NCI-H2029 treated with DMSO at 0.1 percent for 48 hours (cell line): ENCODE data around the gene KRT74.

ENCODE experiments used
- DNase-seq: peaks from one replicate; lab custom pipeline; 2025; lab: John Stamatoyannopoulos, UW

Gene KRT74

DNA sequence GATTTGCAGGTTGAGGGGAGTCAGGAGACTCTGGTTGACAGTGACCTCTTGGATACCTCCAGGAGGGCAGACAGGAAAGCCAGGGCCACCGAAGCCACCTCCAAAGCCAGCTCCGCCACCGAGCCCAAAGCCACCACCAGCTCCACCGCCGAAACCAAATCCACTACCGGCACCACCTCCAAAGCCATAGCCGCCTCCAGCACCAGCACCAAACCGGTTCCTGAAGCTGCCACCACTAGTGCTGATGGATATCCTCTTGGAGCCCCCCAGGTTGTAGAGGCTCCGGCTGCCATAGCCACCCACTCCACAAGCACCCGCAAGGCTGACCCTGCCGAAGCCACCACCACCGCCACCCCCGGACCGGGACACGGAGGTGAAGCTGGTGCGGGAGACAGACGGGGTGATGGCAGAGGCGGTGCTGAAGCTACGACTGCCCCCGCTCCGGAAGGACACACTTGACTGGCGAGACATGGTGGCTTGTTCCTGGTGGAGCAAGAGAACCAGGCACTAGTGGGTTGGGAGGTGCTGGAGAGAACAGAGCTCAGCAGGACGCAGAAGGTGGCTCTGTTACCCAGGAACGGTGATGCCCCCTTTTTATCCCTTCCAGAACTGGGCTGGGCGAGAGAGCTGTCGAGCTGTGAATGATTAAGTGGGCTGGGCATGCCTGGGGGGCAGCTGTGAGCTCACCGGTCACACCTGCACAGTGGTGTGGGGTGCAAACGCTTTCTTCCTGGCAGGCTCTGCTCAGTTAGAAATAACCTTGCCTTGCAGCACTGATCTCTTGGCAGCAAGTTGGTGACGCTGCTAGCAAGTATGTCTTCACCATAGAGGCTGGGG is 53.6 kb downstream of the KRT74 start, which contains the start of gene KRT5:
Gene KRT5, minus strand, starts transcription at position 569 of the 837 bp plus-strand sequence. Its CDS starts 98 bp downstream, at position 471.
- DNase-seq, result no peak

GRCh38 chr12:52519387-52519703 is 54.3 kb downstream of the KRT74 start:
- no peak for DNase-seq

- no peak for DNase-seq
These were observed 54.9 kb downstream of the KRT74 start for GRCh38 chr12:52518574-52519386.

- DNase-seq, result no peak
These were observed 55.8 kb downstream of the KRT74 start for GRCh38 chr12:52517888-52518287.

DNA sequence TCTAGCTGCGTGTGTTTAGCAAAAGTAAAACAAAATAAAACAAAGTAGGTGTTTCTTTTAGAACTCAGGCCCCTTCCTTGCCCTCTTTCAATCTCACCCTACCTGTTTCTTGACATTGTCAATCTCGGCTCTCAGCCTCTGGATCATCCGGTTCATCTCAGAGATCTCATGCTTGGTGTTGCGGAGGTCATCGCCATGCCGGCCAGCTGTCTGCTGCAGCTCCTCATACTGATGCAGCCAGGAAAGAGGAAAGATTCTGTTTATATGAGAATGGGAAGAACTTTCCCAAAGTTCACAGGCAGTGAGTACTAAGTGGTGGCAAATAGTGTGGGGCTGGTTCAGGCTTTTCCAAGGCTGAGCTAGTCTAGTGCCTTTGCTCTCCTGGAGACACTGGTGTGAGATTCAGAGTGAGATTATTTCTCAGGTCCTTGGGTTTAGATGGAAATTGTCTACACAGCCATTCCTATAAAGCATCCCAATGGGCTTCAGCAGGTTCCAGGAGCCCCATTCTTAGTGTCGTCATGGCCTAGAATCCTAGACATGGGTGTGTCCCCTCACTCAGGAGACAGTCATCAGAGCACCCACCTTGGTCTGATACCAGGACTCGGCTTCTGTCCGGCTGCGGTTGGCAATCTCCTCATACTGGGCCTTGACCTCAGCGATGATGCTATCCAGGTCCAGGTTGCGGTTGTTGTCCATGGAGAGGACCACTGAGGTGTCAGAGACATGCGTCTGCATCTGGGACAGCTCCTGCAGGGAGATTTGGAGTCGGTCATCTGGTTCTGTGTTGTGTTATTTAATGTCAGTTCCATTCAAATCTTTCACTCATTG is 56.4 kb downstream of the KRT74 start:
- no peak for DNase-seq

DNA sequence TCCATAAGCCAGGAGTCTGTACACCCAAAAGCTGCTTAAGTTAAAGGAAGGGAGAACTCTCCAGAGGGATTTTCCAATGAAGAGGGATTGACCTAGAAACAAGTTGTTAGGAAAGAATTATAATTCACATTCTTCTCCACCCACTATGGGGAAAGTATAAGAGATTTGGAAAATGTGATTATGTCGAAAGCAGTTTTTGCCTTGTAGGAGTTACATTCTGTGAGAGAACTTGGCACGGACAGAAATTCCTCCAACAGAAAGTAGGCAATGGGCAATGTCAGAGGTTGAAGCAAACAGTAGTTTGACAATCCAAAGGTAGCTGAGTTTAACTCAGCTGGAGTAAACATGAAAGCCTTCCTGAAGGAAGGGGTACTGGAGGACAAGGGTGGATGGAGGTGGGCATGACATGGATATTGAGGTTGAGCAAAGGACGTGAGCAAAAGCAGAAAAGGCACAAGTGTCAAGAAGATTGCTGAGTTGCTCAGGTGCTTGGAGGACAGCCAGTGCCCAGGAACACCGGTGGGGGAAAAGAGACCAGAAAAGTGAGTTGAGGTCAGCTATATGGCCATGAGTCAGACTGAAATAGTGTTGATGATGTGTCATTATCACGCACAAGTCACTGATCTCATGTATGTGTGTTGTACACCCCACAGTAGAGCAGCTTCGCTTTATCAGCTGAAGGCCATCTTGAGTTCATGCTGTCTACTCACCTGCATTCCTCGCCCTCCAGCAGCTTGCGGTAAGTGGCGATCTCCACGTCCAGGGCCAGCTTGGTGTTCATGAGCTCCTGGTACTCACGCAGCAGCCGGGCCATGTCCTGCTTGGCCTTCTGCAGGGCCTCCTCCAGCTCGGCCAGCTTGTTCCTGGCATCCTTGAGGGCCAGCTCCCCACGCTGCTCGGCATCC is 57.5 kb downstream of the KRT74 start:
- DNase-seq, result no peak
